K562 (cell line): Measurements from ENCODE around the gene DEF6. TPM values are rescaled to one million over a fixed set of nuclear protein-coding genes. Genes with fewer than 3 reads are reported as not detected.

Experiments
- BHLHE40 ChIP-seq: IDR thresholded peaks from 2 replicates; pipeline ENCODE4 v1.6.1; 2011; ENCODE audit warnings: low read length, improper control_type of control experiment
- CTBP1 ChIP-seq: fragments of 450-650 bp; IDR thresholded peaks from 2 replicates; pipeline ENCODE4 v1.6.1; 2016; ENCODE audit warnings: borderline replicate concordance
- CTCF ChIP-seq, 3 experiments: IDR thresholded peaks in 2 of 3; conservative IDR thresholded peaks in 1 of 3; 2 replicates each; pipeline ENCODE4 v1.5.1; 2011 to 2012; ENCODE audit warnings: low read length in 3 of 3, mild to moderate bottlenecking in 3 of 3, control low read depth in 2 of 3, improper control_type of control experiment in 1 of 3, inconsistent platforms in 1 of 3, low read depth in 1 of 3, mixed read lengths in 1 of 3, moderate library complexity in 1 of 3; ENCODE audit not compliant: insufficient read depth in 2 of 3
- DPF2 ChIP-seq: fragments of 450-650 bp; IDR thresholded peaks from 2 replicates; pipeline ENCODE4 v1.6.1; 2016
- REST ChIP-seq, 2 experiments: fragments of 450-650 bp; formaldehyde crosslinking in 1 of 2; IDR thresholded peaks; 2 replicates each; pipeline versions ENCODE4 v1.4.0 to v1.6.1; 2014 to 2020; ENCODE audit warnings: mild to moderate bottlenecking in 2 of 2, borderline replicate concordance in 1 of 2, low read depth in 1 of 2
- RREB1 ChIP-seq: fragments of 250-450 bp; sonication (Bioruptor Pico); IDR thresholded peaks from 2 replicates; pipeline ENCODE4 v1.4.0; 2020
- SMC3 ChIP-seq: conservative IDR thresholded peaks from 2 replicates; pipeline ENCODE4 v1.6.1; 2011; ENCODE audit warnings: low read depth, low read length, improper control_type of control experiment; ENCODE audit not compliant: insufficient read depth
- TEAD4 ChIP-seq, 2 experiments: sonication (generic) in 1 of 2; formaldehyde crosslinking in 1 of 2; IDR thresholded peaks; 2 replicates each; pipeline versions ENCODE4 v1.6.1 to v1.8.0; 2012 to 2022; ENCODE audit warnings: borderline replicate concordance in 1 of 2, inconsistent platforms in 1 of 2, low read length in 1 of 2, mild to moderate bottlenecking in 1 of 2, missing genetic modification reagents in 1 of 2
- ZNF561 ChIP-seq: fragments of 450-650 bp; formaldehyde crosslinking; conservative IDR thresholded peaks from 2 replicates; pipeline ENCODE4 v1.4.0; 2020; ENCODE audit warnings: mild to moderate bottlenecking, moderate library complexity
- ZNF77 ChIP-seq: fragments of 250-450 bp; sonication (Bioruptor Pico); IDR thresholded peaks from 2 replicates; pipeline ENCODE4 v1.5.0; 2020
- polyA plus RNA-seq, 8 experiments: library from polyadenylated mRNA; depleted of rRNA in 4 of 8; stranded (reverse) in 5 of 8; unstranded in 3 of 8; fragments of >200 nt; fragmentation: Nextera tagmentation in 2 of 8; fragmentation: Illumina TruSeq in 1 of 8; extraction: Ambion mirVana in 2 of 8; extraction: Trizol in 1 of 8; gene quantifications; 2 replicates each; pipeline versions ENCODE4 v1.2.1 to v1.2.3, GENCODE V29; 2011 to 2014; ENCODE audit warnings: inconsistent platforms in 1 of 8, missing spikeins in 1 of 8
- total RNA-seq, 7 experiments: library from RNA; depleted of rRNA in 6 of 7; stranded (reverse); fragments of >200 nt in 6 of 7; fragmentation: Illumina TruSeq in 2 of 7; extraction: Trizol in 2 of 7; gene quantifications; 2 replicates each; pipeline versions ENCODE4 v1.2.1 to v1.2.3, GENCODE V29; 2011 to 2021; ENCODE audit warnings: low replicate concordance in 1 of 7

The DEF6 gene
- total and polyA plus RNA-seq, 9 of the 15 experiments (the other 6 are each of a cell fraction or from before 2014, with no cell fraction given) = 1.3 to 44.6 (median 22.7) TPM

GRCh38 chr6:35294308-35294945 lies 3.2 kb upstream of the DEF6 start (continued):
- TF ChIP-seq ZNF77 (no peak), ZNF561 (no peak), BHLHE40 (peak; percentile 25; the same call in 1 of the 2 replicates), CTBP1 (peak; percentile 64), SMC3 (peak; percentile 71), CTCF (IDR thresholded peaks at IDR 0.05 in 2 of 3, conservative IDR thresholded peaks at IDR 0.05 in 1 of 3; ENCODE audit: insufficient read depth in 2 of 3, low read depth in 1 of 3, low read length in 3 of 3) (peak; percentile 88 to 96 (median 91)), REST (IDR thresholded peaks at IDR 0.05; ENCODE audit: borderline replicate concordance) (peak; percentile 57; the same call in 1 of the 2 replicates), REST (CRISPR knock-in tag; IDR thresholded peaks at IDR 0.05; ENCODE audit: low read depth) (no peak), TEAD4 (IDR thresholded peaks at IDR 0.05; ENCODE audit: low read length) (0 out of 2 replicates have a peak, but pooled peaks have one; percentile 16), TEAD4 (CRISPR knock-in tag; IDR thresholded peaks at IDR 0.05; ENCODE audit: borderline replicate concordance) (no peak), DPF2 (0 out of 2 replicates have a peak, but pooled peaks have one; percentile 17), RREB1 (CRISPR knock-in tag) (no peak)
